Measurements from ENCODE around the gene DSG1. TPM values are rescaled to one million over a fixed set of nuclear protein-coding genes. Genes with fewer than 3 reads are reported as not detected.

The DSG1 gene
- total RNA-seq, 3 donors from 2014 or later (not counting 1 experiment from before 2014, with no cell fraction given): not detected

GRCh38 chr18:31402026-31402373, 84.0 kb downstream of the DSG1 start:
- ATAC-seq: no peak
- no peak for TF ChIP-seq CTCF (IDR thresholded peaks at IDR 0.05)
- H3K27me3 Mint-ChIP-seq (ENCODE audit: low read depth in 2 of 2): peaks cover 0 to 2% of the 10 kb centered on the region in 2 donors

GRCh38 chr18:31403409-31403808, 85.4 kb downstream of the DSG1 start:
- peaks cover 3 to 4% of the 10 kb centered on the region in 2 donors for H3K9me3 Mint-ChIP-seq
- no peaks in the 10 kb centered on the region for H3K36me3 Mint-ChIP-seq
- Histone ChIP-seq H3K27ac (ENCODE audit: low read length) (no peak overlapping the region), H3K36me3 (ENCODE audit: control insufficient read depth, insufficient read depth, low read length) (no peaks in the 10 kb centered on the region), H3K9me3 (ENCODE audit: control insufficient read depth, insufficient read depth, low read length) (no peaks in the 10 kb centered on the region), H3K4me3 (ENCODE audit: low read length) (no peak overlapping the region), H3K4me1 (ENCODE audit: control insufficient read depth, insufficient read depth, low read length) (no peaks in the 10 kb centered on the region), H3K27me3 (ENCODE audit: control insufficient read depth, insufficient read depth, low read length) (no peaks in the 10 kb centered on the region)
- TF ChIP-seq CTCF (IDR thresholded peaks at IDR 0.05): no peak
- intact Hi-C loops (cut with micrococcal nuclease): no loop called here
- ATAC-seq: no peak
- 84% methylated on average over 2 of the region's 2 CpGs for WGBS (ENCODE audit: insufficient coverage)
- no peak for DNase-seq
- H3K27ac Mint-ChIP-seq: no peak overlapping the region
- peaks cover 0 to 3% of the 10 kb centered on the region in 2 donors for H3K27me3 Mint-ChIP-seq (ENCODE audit: low read depth in 2 of 2)
- H3K4me1 Mint-ChIP-seq: no peaks in the 10 kb centered on the region
- H3K4me3 Mint-ChIP-seq: no peak overlapping the region

More at GRCh38 chr18:31402026-31402373, 84.0 kb downstream of the DSG1 start:
- no peak overlapping the region for H3K4me3 ChIP-seq (ENCODE audit: low read length)
- intact Hi-C loops (cut with micrococcal nuclease): no loop called here
- Mint-ChIP-seq H3K27ac (no peak overlapping the region), H3K4me1 (no peaks in the 10 kb centered on the region), H3K9me3 (peaks cover 2% of the 10 kb centered on the region in 2 donors), H3K36me3 (no peaks in the 10 kb centered on the region), H3K4me3 (no peak overlapping the region)
- DNase-seq: no peak
- no peaks in the 10 kb centered on the region for H3K4me1 ChIP-seq (ENCODE audit: control insufficient read depth, insufficient read depth, low read length)
- no peaks in the 10 kb centered on the region for H3K36me3 ChIP-seq (ENCODE audit: control insufficient read depth, insufficient read depth, low read length)
- H3K9me3 ChIP-seq (ENCODE audit: control insufficient read depth, insufficient read depth, low read length): no peaks in the 10 kb centered on the region
- no peak overlapping the region for H3K27ac ChIP-seq (ENCODE audit: low read length)
- H3K27me3 ChIP-seq (ENCODE audit: control insufficient read depth, insufficient read depth, low read length): no peaks in the 10 kb centered on the region

Other genes starting within 250 kb of the DSG1 start
- under 1 TPM in 2 of 3 donors, not detected in 1; 0.32 to 0.40 TPM for gene DSC2, start 215.7 kb upstream of the DSG1 start, total RNA-seq
- under 1 TPM in 2 of 3 donors, not detected in 1; 0.05 to 0.50 TPM for gene DSC1, start 155.3 kb upstream of the DSG1 start, total RNA-seq
- not detected for gene DSG4, start 58.6 kb downstream of the DSG1 start, total RNA-seq
- under 1 TPM in 1 of 3 donors, not detected in 2; 0.28 TPM for gene DSG3, start 129.6 kb downstream of the DSG1 start, total RNA-seq
- under 1 TPM in 2 of 3 donors, not detected in 1; 0.05 to 0.53 TPM for gene DSG2, start 180.0 kb downstream of the DSG1 start, total RNA-seq